GM12878 (cell line): ENCODE measurements around the gene PSMB7. TPM values are rescaled to one million over a fixed set of nuclear protein-coding genes. Genes with fewer than 3 reads are reported as not detected.

Experiments used
- ATAC-seq: fragments of 200-7000 bp; cut with Tn5 transposase; 3 replicates; pipeline ENCODE4 v1.9.1; 2020; ENCODE audit warnings: mild to moderate bottlenecking, moderate library complexity
- BruUV-seq: library from RNA; stranded (reverse); fragments of 400-500 nt; replicated peaks from 2 replicates; lab custom pipeline; 2021; lab: Mats Ljungman, UMichigan
- CTCF ChIA-PET: fragments of 300-600 bp; sonication (Branson Sonifier 250); formaldehyde crosslinking; extraction: SDS; loops from one replicate; lab custom pipeline; 2021; ENCODE audit warnings: inconsistent platforms; lab: Yijun Ruan, JAX
- POLR2A ChIA-PET: fragments of 350-600 bp; formaldehyde crosslinking; extraction: SDS; loops from one replicate; lab custom pipeline; 2021; ENCODE audit warnings: inconsistent platforms; lab: Charles Lee
- RAD21 ChIA-PET: fragments of 300-600 bp; sonication (Branson Sonifier 250); formaldehyde crosslinking; loops from one replicate; lab custom pipeline; 2023; ENCODE audit warnings: antibody characterized with exemption; ENCODE audit not compliant: unreplicated experiment; lab: Charles Lee
- SMC1A ChIA-PET: fragments of 300-600 bp; sonication (Branson Sonifier 250); formaldehyde crosslinking; loops from one replicate; lab custom pipeline; 2023; ENCODE audit not compliant: unreplicated experiment, uncharacterized antibody; lab: Charles Lee
- DNase-seq: peaks from one replicate; pipeline ENCODE4 v3.0.0-alpha.2; 2011; ENCODE audit warnings: low read depth, low spot score
- FAIRE-seq: peaks from 3 replicates; lab custom pipeline; 2011; peaks lifted over from hg19 to GRCh38; lab: Jason Lieb, UNC
- H2AFZ ChIP-seq: 2 replicates; pipeline ENCODE4 v1.6.0; 2011; ENCODE audit warnings: low read depth, low read length, control low read depth; ENCODE audit not compliant: control insufficient read depth
- H3K27ac ChIP-seq: 2 replicates; pipeline ENCODE4 v1.5.1; 2011; ENCODE audit warnings: control low read depth; ENCODE audit not compliant: control insufficient read depth, insufficient read depth
- H3K27me3 ChIP-seq, 2 experiments: replicated peaks in 1 of 2; 2 replicates each; pipeline versions ENCODE4 v1.6.0 to v1.6.1; 2011; ENCODE audit warnings: low read length in 1 of 2; ENCODE audit not compliant: control insufficient read depth in 2 of 2, insufficient read depth in 2 of 2
- H3K36me3 ChIP-seq, 2 experiments: 2 replicates each; pipeline ENCODE4 v1.5.1; 2011; ENCODE audit warnings: low read length in 1 of 2; ENCODE audit not compliant: control insufficient read depth in 2 of 2, insufficient read depth in 2 of 2
- H3K4me1 ChIP-seq: 2 replicates; pipeline ENCODE4 v1.6.1; 2011; ENCODE audit warnings: mild to moderate bottlenecking, low read length, moderate library complexity, mixed read lengths; ENCODE audit not compliant: control insufficient read depth, insufficient read depth
- H3K4me2 ChIP-seq: 2 replicates; pipeline ENCODE4 v1.6.0; 2011; ENCODE audit warnings: control low read depth; ENCODE audit not compliant: control insufficient read depth, insufficient read depth
- H3K4me3 ChIP-seq: fragments of 200-600 bp; sonication (generic); 2 replicates; pipeline ENCODE4 v1.5.1; 2016
- H3K79me2 ChIP-seq: 2 replicates; pipeline ENCODE4 v1.6.0; 2011; ENCODE audit warnings: low read length; ENCODE audit not compliant: control insufficient read depth, insufficient read depth
- H3K9ac ChIP-seq: 2 replicates; pipeline ENCODE4 v1.8.0; 2011; ENCODE audit warnings: low read length, control low read depth, mixed read lengths; ENCODE audit not compliant: control insufficient read depth, insufficient read depth
- H3K9me3 ChIP-seq: replicated peaks from 3 replicates; pipeline ENCODE4 v1.5.1; 2011; ENCODE audit warnings: mild to moderate bottlenecking, low read length; ENCODE audit not compliant: control insufficient read depth, insufficient read depth
- H4K20me1 ChIP-seq: 2 replicates; pipeline ENCODE4 v1.6.0; 2011; ENCODE audit not compliant: control insufficient read depth, insufficient read depth
- ATF7 ChIP-seq: fragments of 450-650 bp; IDR thresholded peaks from 2 replicates; pipeline ENCODE4 v1.6.1; 2016; ENCODE audit warnings: low read depth, mild to moderate bottlenecking
- HSF1 ChIP-seq: fragments of 150-350 bp; IDR thresholded peaks from 2 replicates; pipeline ENCODE4 v1.6.1; 2014; ENCODE audit warnings: mild to moderate bottlenecking, low read depth, low read length
- LARP7 ChIP-seq: fragments of 450-650 bp; IDR thresholded peaks from 2 replicates; pipeline ENCODE4 v1.6.1; 2017; ENCODE audit warnings: mild to moderate bottlenecking
- RAD51 ChIP-seq: fragments of 450-650 bp; IDR thresholded peaks from 2 replicates; pipeline ENCODE4 v1.6.1; 2016; ENCODE audit warnings: moderate library complexity, mild to moderate bottlenecking, inconsistent platforms
- SRF ChIP-seq, 2 experiments: IDR thresholded peaks; 2 replicates each; pipeline ENCODE4 v1.6.1; 2011; ENCODE audit warnings: low read depth in 2 of 2, low read length in 2 of 2, mild to moderate bottlenecking in 1 of 2, moderate library complexity in 1 of 2
- USF2 ChIP-seq: IDR thresholded peaks from 2 replicates; pipeline ENCODE4 v1.6.1; 2011; ENCODE audit warnings: low read depth, low read length, improper control_type of control experiment, borderline replicate concordance
- ZBTB40 ChIP-seq: fragments of 450-650 bp; IDR thresholded peaks from 2 replicates; pipeline ENCODE4 v1.6.1; 2016; ENCODE audit warnings: mild to moderate bottlenecking, moderate library complexity, borderline replicate concordance
- ZNF687 ChIP-seq: fragments of 450-650 bp; IDR thresholded peaks from 2 replicates; pipeline ENCODE4 v1.6.1; 2017; ENCODE audit warnings: mild to moderate bottlenecking, moderate library complexity
- ZZZ3 ChIP-seq: IDR thresholded peaks from 2 replicates; pipeline ENCODE4 v1.6.1; 2011; ENCODE audit warnings: low read depth; ENCODE audit not compliant: control insufficient read depth, insufficient read length
- WGBS: methylation state at CpG from one replicate; pipeline ENCODE4 v1.1.6; 2016; ENCODE audit warnings: low lambda C conversion rate; ENCODE audit not compliant: insufficient replicate concordance, insufficient coverage; ENCODE audit errors: missing lambda C conversion rate; 5-methylcytosine and 5-hydroxymethylcytosine counted together
- in situ Hi-C: fragments of 300-500 bp; cut with MboI; formaldehyde crosslinking; loops from 9 replicates; pipeline ENCODE4 v1.14.3; 2018; ENCODE audit warnings: mixed read lengths
- intact Hi-C: fragments of 100-400 bp; cut with micrococcal nuclease; formaldehyde crosslinking; loops from one replicate; pipeline ENCODE4 v1.14.2; 2022; ENCODE audit not compliant: unreplicated experiment
- polyA plus RNA-seq, 11 experiments: library from polyadenylated mRNA; depleted of rRNA in 4 of 11; unstranded in 6 of 11; stranded (reverse) in 5 of 11; fragments of >200 nt; fragmentation: Nextera tagmentation in 4 of 11; fragmentation: Illumina TruSeq in 1 of 11; extraction: Ambion mirVana in 4 of 11; extraction: Trizol in 1 of 11; gene quantifications; 1 replicate in 1 of 11; 2 replicates in 10 of 11; pipeline versions ENCODE4 v1.2.1 to v1.2.3, GENCODE V29; 2011 to 2016; ENCODE audit warnings: inconsistent platforms in 2 of 11, missing spikeins in 2 of 11, low read depth in 1 of 11
- total RNA-seq, 4 experiments: library from RNA; depleted of rRNA in 3 of 4; stranded (reverse); fragments of >200 nt in 3 of 4; fragmentation: Illumina TruSeq in 1 of 4; extraction: Trizol in 1 of 4; gene quantifications; 2 replicates each; pipeline versions ENCODE4 v1.2.1 to v1.2.3, GENCODE V29; 2013 to 2021

The PSMB7 gene
- total and polyA plus RNA-seq, 10 of the 15 experiments (the other 5 are each of a cell fraction or from before 2014, with no cell fraction given), result 174 to 564 (median 268) TPM

GRCh38 chr9:124415102-124415851, at the start of gene PSMB7 (continued):
- TF ChIP-seq ZNF687 (no peak), USF2 (no peak), SRF (IDR thresholded peaks at IDR 0.05; ENCODE audit: low read depth in 2 of 2, low read length in 2 of 2) (no peak)

GRCh38 chr9:124462739-124463138, 47.5 kb upstream of the PSMB7 start:
- ChIA-PET RAD21 (no interaction called here), CTCF (interaction anchor here (1.9 kb wide), 1 partner anchor 74 kb away, joined by 5 read pairs; no protein-coding TSS in a partner anchor), SMC1A (no interaction called here), POLR2A (interaction anchor here (0.6 kb wide), 1 partner anchor 31 kb away, joined by 3 read pairs; no protein-coding TSS in a partner anchor)
- Histone ChIP-seq H3K27me3 (no peaks in the 10 kb centered on the region), H2AFZ (no peak overlapping the region), H3K4me3 (no peak overlapping the region), H3K36me3 (no peaks in the 10 kb centered on the region), H3K4me2 (no peak overlapping the region), H3K4me1 (no peaks in the 10 kb centered on the region), H3K9me3 (no peaks in the 10 kb centered on the region), H3K9ac (no peak overlapping the region), H4K20me1 (no peaks in the 10 kb centered on the region), H3K27ac (no peak overlapping the region), H3K79me2 (no peaks in the 10 kb centered on the region)
- TF ChIP-seq ZZZ3 (no peak), HSF1 (no peak), LARP7 (no peak), ATF7 (no peak), ZBTB40 (no peak), RAD51 (no peak)
- ATAC-seq (no peak), FAIRE-seq (no peak), DNase-seq (no peak)
- intact Hi-C loops (no loop called here), in situ Hi-C loops (no loop called here)
- BruUV-seq, result no TSS peak
- WGBS, result 95% methylated on average over 1 of the region's 1 CpG
